Measurements from ENCODE around the gene EFCAB11. TPM values are rescaled to one million over a fixed set of nuclear protein-coding genes. Genes with fewer than 3 reads are reported as not detected.

EFCAB11 gene, protein sequence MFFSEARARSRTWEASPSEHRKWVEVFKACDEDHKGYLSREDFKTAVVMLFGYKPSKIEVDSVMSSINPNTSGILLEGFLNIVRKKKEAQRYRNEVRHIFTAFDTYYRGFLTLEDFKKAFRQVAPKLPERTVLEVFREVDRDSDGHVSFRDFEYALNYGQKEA
- 9.7 and 13.9 TPM in 2 replicates for total RNA-seq (2014; rRNA removed; shearing (Covaris generic); ENCODE audit: low replicate concordance)

DNA sequence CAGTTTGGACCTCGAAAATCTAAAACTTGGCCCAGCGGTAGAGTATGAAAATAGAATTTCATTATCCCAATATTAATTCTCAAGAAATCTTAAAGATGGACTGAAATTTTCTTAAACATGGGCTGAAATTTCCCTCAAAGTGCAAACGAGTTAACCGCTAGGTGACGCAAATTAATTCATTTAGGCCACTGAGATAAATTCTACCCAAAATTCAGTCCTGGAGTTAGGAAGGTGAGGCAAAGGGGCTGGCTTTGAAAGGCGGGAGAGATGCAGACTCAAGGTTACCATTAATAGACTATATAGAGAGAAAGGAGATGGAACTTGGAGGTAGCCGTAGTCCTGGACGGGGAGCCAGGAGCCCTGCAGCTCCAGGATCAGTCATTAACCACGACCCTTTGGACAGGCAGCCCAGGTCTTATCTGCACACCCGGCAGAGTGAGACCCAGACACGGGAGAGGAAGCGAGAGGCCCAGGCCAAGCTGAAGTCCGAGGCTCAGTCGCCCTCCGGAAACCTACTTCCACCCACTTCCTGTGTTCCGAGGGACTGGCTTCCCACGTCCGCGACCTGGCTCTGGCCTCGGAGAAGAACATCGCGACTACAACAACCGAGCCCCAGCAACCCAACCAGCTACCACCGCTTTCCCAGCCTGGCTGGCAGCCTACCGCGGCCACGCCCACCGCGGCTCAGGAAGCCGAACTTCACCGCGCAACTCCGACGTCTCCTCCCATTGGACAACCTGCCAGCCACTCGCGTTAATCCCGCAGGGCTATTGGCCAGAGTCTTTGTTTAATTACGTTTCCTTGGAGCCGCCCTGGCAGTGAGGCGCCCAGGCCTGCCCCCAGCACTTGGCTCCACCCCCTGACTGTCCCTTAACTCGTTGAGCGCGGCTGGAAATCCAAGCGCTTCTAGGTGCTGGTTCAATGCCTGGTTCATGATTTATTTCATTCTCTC, at the start of gene EFCAB11:
Gene EFCAB11, minus strand, starts transcription at position 661 of the 952 bp plus-strand sequence. Its CDS starts 70 bp downstream, at position 591.
- DNase-seq (ENCODE audit: low read depth): peak; percentile 95
- in situ Hi-C loops (cut with HindIII; ENCODE audit: low pct_unique_long_range_greater_than_20kb, low sequenced_read_pairs): no loop called here

DNA sequence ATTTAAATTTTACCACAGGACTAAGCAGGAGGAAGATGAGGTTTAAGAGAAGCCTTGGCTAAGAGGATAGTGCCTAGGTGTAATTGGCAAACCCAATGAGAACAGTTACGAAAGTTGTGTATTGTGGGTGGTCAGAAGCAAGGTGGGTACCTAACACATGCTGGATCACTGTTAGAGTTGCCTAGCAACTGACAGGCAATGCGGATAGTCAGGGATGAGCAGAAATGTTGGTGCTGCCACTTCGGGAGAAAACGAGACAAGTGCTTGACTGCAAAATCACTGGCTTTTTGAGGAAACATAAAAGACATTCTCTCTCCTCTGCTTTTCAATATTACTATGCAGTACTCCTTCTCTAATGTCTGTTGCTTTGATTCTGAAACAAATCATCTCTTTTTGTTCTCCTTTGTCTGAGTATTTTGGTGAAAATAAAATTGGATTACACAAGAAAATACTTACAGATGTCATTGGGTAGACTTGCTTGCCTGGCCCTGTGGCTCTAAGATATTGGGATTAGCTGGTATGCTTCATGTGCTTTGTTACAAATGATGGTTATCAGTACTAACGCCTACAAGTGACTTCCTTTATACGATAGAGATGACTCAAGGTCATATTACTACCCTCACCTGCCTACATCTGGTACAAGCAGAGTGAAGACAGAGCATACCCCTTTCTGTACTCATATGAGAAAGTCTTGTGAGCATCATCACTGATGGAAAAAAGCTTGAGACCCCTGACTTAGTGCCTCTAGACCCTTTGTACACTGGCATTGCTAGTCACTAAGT, 49.2 kb upstream of the EFCAB11 start:
- in situ Hi-C loops (cut with HindIII; ENCODE audit: low pct_unique_long_range_greater_than_20kb, low sequenced_read_pairs): no loop called here
- no peak for DNase-seq (ENCODE audit: low read depth)

DNA sequence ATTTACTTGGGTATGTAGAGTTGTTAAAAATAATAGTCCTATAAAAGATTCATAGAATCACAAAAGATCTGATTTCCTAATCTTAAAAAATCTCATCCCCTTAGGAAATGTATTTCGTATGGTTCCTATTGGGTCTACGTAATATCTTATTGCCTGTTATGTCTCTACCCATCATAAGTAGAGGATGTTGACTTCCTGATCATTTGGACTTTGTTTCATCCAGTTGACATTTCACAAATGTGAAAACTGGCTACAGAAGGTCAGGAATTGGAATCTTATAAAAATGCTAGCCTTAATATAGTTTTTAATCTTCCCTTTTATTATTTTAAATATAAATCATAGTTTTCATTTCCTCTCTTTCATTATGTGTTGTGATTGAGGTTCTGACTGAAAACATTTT, 46.4 kb upstream of the EFCAB11 start:
- DNase-seq (ENCODE audit: low read depth): no peak
- in situ Hi-C loops (cut with HindIII; ENCODE audit: low pct_unique_long_range_greater_than_20kb, low sequenced_read_pairs): no loop called here

DNA sequence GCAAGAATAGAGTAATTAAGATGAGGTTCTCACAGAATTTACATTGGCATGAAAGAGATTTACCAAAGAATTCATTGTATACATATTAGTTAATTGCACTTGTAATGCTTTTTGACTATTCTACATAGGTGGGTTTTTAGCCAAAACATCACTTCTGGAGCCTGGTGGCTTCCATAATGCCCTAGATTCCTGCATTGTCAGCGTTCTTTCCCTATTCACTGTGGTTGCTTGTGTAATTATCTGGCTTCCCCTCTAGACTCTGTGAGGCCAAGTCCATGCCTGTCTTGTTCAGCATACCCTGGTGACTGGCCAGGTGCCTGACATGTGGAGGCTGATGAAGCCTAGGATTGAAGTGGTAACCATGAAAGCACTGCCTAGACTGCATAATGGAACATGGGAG, 42.4 kb upstream of the EFCAB11 start:
- DNase-seq (ENCODE audit: low read depth): no peak
- in situ Hi-C loops (cut with HindIII; ENCODE audit: low pct_unique_long_range_greater_than_20kb, low sequenced_read_pairs): no loop called here

DNA sequence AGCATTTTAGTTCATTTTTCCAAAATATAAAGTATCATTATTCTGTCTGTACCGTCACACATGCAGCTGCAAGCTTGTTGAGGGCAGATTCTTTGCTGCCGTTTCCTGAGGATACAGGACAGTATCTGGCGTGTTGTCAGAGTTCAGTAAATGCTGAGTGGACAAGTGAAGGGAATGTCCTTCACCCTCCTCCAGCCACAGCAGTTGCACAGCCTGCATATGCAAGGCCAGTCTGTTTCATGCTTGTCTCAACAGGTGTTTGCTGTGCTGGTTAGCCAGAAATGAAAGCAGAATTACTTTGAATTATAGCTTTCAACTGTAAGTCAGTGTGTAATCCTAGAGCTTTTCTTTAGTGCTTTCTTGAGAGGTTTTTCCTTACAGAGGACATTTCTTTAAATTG, 37.7 kb upstream of the EFCAB11 start:
- no peak for DNase-seq (ENCODE audit: low read depth)
- in situ Hi-C loops (cut with HindIII; ENCODE audit: low pct_unique_long_range_greater_than_20kb, low sequenced_read_pairs): no loop called here

DNA sequence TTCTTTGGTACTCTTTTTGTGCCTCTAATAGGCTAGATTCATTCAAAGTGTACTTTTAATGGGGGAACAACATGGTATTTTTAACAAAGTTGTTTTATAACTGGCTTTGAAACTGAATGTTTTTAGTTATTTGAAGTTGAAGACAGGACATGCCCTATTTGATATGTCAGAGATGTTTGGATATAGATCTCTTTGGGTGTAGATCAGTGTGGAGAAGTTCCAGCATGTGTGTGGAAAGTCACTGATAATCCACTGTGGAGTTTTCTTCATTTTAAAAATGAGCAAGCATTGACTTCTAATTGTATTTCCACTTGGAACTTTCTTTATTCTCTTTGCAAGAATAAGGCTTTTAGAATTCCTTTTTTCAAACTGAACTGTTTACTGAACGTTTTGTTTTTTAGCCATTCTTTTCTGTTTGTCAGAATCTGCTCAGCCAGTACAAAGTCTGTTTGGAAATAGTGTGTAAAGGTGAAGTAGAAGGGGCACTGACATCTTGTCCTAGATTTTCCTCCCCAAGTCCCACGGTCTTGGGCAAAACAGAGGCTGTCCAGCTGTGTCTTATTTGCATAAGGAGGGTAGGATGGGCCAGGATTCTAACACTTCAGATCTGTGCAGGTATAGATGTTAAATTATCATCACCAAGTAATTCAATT, 36.2 kb upstream of the EFCAB11 start:
- in situ Hi-C loops (cut with HindIII; ENCODE audit: low pct_unique_long_range_greater_than_20kb, low sequenced_read_pairs): no loop called here

DNA sequence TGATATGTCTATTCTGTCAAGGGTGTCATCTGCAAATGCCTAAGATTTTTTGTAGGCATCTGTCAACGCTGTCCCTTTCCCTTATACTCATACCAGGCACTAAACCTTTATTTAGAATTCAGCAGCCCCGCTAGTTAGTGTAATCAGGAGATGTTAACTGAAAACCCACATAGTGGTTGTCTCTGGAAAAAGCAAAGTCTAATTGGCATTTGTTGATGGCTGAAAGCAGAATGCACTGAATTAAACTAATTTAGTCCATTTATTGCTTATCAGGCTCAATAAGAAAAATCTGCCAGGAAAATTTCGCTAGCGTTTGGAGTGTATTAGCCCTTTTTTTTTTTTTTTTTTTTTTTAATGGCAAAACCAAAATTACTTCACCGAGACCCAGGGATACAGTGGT, 35.7 kb upstream of the EFCAB11 start:
- DNase-seq (ENCODE audit: low read depth): no peak
- in situ Hi-C loops (cut with HindIII; ENCODE audit: low pct_unique_long_range_greater_than_20kb, low sequenced_read_pairs): no loop called here

More for the DNA sequence above, 36.2 kb upstream of the EFCAB11 start:
- DNase-seq (ENCODE audit: low read depth): no peak

DNA sequence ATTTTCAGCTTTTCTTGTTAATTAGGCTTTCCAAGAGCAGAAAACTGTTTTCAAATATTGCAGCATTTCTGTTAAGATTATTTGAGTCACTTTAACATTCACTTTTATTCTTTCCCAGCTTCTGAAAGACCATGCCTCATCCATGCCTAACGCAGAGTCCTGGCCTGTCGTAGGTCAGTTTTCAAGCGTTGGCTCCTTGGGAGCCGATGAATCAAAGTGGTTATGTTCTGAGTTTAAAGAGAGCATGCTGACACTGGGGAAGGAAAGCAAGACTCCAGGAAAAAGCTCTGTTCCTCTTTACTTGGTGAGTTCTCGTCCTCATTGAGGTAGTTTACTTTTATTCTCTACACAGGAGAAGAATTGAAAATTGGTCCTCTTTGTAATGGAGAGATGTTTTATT, 34.3 kb upstream of the EFCAB11 start:
- DNase-seq (ENCODE audit: low read depth): no peak
- in situ Hi-C loops (cut with HindIII; ENCODE audit: low pct_unique_long_range_greater_than_20kb, low sequenced_read_pairs): no loop called here

DNA sequence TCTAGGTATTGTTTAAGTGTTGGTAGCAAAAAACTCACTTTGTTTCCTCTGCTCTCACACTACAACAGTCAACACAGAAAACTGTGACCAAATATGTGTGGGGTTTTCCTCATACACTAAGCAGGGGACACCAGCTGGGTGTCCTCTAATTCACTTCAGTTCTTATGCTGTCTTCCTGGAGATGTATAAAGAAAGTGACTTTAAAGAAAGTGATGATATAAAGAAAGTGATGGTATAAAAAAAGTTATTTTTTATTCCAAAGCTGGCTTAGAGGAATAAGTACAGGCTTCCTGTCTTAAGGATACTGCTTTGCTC, 32.6 kb upstream of the EFCAB11 start:
- in situ Hi-C loops (cut with HindIII; ENCODE audit: low pct_unique_long_range_greater_than_20kb, low sequenced_read_pairs): no loop called here
- no peak for DNase-seq (ENCODE audit: low read depth)

DNA sequence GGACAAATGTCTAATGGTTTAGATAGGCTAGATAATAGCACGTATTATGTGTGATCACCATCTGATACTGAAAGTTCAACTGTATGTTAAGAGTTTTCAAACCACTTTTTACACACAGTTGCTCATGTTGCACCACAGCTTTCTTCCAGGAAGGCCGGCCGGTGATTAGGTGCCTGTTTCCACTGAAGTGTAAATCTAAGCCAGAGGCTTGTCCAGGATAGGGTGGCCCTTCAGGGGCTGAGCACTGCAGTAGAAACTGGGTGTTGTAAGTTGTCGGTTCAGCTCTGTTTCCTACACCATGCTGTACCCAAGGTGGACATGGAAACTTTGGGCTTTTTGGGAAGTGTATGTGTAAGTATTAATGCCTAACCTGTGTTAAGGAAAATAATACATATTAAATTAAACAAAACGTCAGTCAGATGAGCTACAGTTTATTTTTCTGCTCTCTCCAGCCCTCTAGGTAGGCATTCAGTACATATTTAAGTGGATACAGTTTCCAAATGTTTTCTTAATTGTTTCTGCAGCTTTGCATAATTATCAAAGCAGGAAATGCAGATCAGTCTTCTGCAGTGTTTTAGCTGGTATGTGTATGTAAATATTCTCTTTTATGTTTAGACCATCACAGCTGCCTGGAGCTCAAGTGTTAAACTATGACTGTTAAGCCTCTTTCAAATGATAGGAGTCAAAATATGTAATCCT, 32.1 kb upstream of the EFCAB11 start:
- in situ Hi-C loops (cut with HindIII; ENCODE audit: low pct_unique_long_range_greater_than_20kb, low sequenced_read_pairs): no loop called here
- no peak for DNase-seq (ENCODE audit: low read depth)

DNA sequence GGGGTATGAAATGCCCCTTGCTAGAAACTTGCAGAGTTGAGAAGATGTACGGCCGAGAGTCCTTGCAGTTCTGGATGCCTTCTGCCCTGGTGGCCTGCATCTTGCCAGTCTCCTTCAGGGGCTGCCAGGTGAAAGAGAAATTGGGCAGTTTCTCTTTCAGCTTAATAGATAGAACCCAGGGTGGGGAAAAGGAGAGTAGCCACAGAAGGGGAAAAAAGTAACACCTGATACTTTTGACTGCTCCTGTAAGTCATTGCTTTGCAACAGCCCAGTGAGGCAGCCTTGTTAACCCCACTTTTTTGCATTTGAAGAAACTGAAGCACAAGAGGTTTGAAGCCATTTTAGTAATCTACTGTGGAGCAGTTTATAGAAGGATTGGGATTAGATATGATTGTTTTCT, 28.8 kb upstream of the EFCAB11 start:
- no peak for DNase-seq (ENCODE audit: low read depth)
- in situ Hi-C loops (cut with HindIII; ENCODE audit: low pct_unique_long_range_greater_than_20kb, low sequenced_read_pairs): no loop called here

DNA sequence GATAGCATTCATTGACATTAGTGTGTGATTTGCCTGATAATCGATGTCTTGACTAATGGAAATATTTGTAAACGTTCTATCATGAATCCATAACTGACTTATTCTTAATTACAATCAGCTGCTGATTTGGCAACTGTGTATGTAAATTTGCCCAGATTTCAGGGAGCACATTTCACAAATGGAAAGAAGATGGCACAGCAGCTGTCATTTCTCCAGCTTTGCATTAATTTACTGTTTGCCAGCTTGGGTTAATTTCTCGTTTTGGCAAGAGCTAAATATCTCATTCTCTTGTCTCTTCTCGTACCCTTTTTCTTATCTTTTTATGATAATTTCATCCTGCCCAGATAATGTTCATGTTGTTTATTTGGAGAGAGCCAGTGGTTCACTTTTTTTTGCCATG, 24.1 kb upstream of the EFCAB11 start:
- in situ Hi-C loops (cut with HindIII; ENCODE audit: low pct_unique_long_range_greater_than_20kb, low sequenced_read_pairs): no loop called here
- DNase-seq (ENCODE audit: low read depth): no peak

DNA sequence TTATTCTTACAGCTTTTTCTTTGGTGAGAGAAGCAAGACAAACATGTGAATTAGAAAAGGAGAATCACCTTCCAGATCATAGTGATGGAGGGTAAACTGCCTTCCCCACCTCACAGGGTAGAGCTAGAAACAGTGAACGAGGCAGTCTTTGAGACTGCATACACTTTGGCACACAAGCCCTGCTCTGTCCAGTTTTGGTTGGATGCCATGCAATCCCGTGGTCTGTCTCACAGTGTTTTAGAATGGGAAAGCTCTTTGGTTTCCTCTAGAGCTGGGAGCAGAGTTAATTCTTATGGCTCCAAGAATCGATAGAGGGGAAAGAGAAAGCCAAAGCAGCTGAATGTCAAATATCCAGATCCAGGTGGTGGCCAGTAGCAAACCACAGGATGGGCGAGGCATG, 23.1 kb upstream of the EFCAB11 start:
- DNase-seq (ENCODE audit: low read depth): no peak
- in situ Hi-C loops (cut with HindIII; ENCODE audit: low pct_unique_long_range_greater_than_20kb, low sequenced_read_pairs): no loop called here

DNA sequence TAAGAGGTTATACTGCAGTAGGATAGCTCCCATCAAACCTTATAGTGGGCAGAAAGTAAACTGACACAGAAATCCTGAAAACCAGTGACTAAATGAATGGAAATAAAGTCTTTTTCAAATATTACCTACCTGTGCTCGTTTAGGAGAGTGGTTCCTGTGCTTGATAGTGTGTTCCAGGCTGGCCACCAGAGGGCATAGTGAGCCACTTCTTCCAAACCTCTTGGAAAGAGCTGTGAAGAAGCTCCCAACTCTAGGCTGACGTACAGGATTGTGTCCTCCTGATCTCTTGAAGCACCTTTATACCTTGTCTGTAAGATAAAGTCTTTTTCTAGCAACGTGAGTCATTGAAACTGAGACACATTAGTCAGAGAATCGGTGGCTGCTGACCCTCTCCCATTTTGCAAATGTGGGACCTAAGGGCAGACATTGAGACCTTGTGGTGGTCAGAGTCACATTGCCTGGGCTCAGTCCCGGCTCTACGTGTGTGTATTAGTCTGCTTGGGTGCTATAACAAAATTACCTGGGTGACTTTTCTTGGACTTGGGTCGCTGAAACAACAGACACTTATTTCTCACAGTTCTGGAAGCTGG, 18.8 kb upstream of the EFCAB11 start:
- DNase-seq (ENCODE audit: low read depth): peak; percentile 30
- in situ Hi-C loops (cut with HindIII; ENCODE audit: low pct_unique_long_range_greater_than_20kb, low sequenced_read_pairs): no loop called here

DNA sequence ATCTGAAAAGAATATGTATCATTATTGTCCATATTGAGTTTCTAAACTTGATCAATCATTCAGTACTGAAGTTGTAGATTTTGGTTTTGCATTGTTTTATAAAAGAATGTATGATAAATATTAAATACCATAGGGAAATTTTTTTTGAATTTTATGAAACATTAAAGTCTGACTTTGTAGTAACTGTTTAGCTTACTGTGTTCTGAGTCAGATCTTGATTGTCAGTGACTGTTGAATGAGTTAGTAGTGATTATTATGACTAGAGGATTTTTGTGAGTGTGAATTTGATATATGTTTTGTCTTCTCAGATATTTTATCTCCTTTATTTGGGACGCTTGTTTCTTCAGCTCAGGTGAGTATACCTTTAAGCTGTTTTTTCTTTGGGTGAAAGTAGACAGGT, 11.3 kb upstream of the EFCAB11 start:
- in situ Hi-C loops (cut with HindIII; ENCODE audit: low pct_unique_long_range_greater_than_20kb, low sequenced_read_pairs): no loop called here
- DNase-seq (ENCODE audit: low read depth): no peak

DNA sequence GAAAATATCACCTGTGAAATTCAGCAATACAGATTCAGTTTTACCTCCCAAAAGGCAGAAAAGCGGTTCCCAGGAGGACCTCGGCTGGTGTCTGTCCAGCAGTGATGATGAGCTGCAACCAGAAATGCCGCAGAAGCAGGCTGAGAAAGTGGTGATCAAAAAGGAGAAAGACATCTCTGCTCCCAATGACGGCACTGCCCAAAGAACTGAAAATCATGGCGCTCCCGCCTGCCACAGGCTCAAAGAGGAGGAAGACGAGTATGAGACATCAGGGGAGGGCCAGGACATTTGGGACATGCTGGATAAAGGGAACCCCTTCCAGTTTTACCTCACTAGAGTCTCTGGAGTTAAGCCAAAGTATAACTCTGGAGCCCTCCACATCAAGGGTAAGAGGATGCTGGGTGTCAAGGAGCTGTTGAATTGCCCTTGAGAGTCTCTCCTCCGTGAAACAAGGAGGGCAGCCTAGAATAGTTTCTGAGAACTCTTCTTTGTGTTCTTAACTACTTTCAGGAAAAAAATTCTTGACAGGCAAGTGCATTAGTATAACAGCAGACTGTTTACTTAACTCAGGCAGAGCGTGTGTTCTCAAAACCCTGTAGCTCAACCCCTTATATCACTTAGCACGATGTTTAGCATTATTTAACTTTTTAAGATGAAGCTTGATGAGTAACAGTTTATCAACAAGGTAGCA, 8.9 kb upstream of the EFCAB11 start:
- in situ Hi-C loops (cut with HindIII; ENCODE audit: low pct_unique_long_range_greater_than_20kb, low sequenced_read_pairs): no loop called here
- no peak for DNase-seq (ENCODE audit: low read depth)

DNA sequence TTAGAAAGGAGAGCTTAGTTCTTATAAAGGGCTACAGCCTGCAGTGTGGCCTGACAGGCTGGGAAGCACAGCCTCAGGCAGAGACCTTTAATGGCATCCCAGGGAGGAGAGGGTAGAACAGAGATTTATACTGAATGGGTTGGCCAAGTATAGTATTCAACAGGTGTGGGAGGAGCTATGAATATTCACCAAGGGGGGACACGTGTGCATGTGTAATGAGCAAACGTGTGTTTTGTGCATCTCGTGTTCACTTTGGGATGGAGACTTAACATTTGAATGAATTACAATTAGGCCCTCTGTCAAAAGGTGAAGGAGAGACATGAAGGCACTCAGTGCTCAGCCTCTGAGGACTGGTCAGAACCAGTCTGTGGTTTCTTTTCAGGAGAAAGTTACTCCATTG, 6.4 kb upstream of the EFCAB11 start:
- DNase-seq (ENCODE audit: low read depth): no peak
- in situ Hi-C loops (cut with HindIII; ENCODE audit: low pct_unique_long_range_greater_than_20kb, low sequenced_read_pairs): no loop called here

All from Caki2 (cell line).